HEK293T (cell line): Measurements from ENCODE around the gene FBXL7.

ENCODE experiments used
- CTCF ChIA-PET: fragments of 350-600 bp; formaldehyde crosslinking; extraction: SDS; loops from one replicate; lab custom pipeline; 2021; ENCODE audit warnings: antibody characterized with exemption, inconsistent platforms; lab: Yijun Ruan, JAX
- POLR2A ChIA-PET: fragments of 350-600 bp; formaldehyde crosslinking; extraction: SDS; loops from one replicate; lab custom pipeline; 2020; ENCODE audit warnings: antibody characterized with exemption, inconsistent platforms; lab: Yijun Ruan, JAX
- DNase-seq: peaks from one replicate; pipeline ENCODE4 v3.0.0; 2012; ENCODE audit warnings: mixed read lengths; ENCODE audit errors: extremely low spot score
- ARNT ChIP-seq: fragments of 450-650 bp; IDR thresholded peaks from 2 replicates; pipeline ENCODE4 v1.6.1; 2017; ENCODE audit warnings: mild to moderate bottlenecking
- BHLHE40 ChIP-seq: fragments of 450-650 bp; IDR thresholded peaks from 2 replicates; pipeline ENCODE4 v1.6.1; 2016; ENCODE audit warnings: mild to moderate bottlenecking, moderate library complexity, borderline replicate concordance
- CTBP1 ChIP-seq: fragments of 450-650 bp; IDR thresholded peaks from 2 replicates; pipeline ENCODE4 v1.6.1; 2016; ENCODE audit warnings: borderline replicate concordance
- ELF4 ChIP-seq: fragments of 450-650 bp; IDR thresholded peaks from 2 replicates; pipeline ENCODE4 v1.6.1; 2017; ENCODE audit warnings: antibody characterized with exemption
- FOXA1 ChIP-seq: fragments of 450-650 bp; IDR thresholded peaks from 2 replicates; pipeline ENCODE4 v1.6.1; 2016; ENCODE audit warnings: mild to moderate bottlenecking
- FOXK2 ChIP-seq: fragments of 450-650 bp; IDR thresholded peaks from 2 replicates; pipeline ENCODE4 v1.6.1; 2016; ENCODE audit warnings: mild to moderate bottlenecking
- FOXM1 ChIP-seq: fragments of 450-650 bp; IDR thresholded peaks from 2 replicates; pipeline ENCODE4 v1.6.1; 2017; ENCODE audit warnings: mild to moderate bottlenecking, borderline replicate concordance
- HDGF ChIP-seq: fragments of 450-650 bp; IDR thresholded peaks from 2 replicates; pipeline ENCODE4 v1.6.1; 2017; ENCODE audit warnings: antibody characterized with exemption, borderline replicate concordance
- L3MBTL2 ChIP-seq: fragments of 450-650 bp; conservative IDR thresholded peaks from 2 replicates; pipeline ENCODE4 v1.6.1; 2016; ENCODE audit warnings: mild to moderate bottlenecking
- LEF1 ChIP-seq: fragments of 450-650 bp; IDR thresholded peaks from 2 replicates; pipeline ENCODE4 v1.6.1; 2017; ENCODE audit warnings: mild to moderate bottlenecking, borderline replicate concordance
- NFRKB ChIP-seq: fragments of 450-650 bp; IDR thresholded peaks from 2 replicates; pipeline ENCODE4 v1.6.1; 2016; ENCODE audit warnings: mild to moderate bottlenecking, moderate library complexity
- PKNOX1 ChIP-seq: fragments of 450-650 bp; IDR thresholded peaks from 2 replicates; pipeline ENCODE4 v1.6.1; 2016
- SP1 ChIP-seq: fragments of 450-650 bp; IDR thresholded peaks from 2 replicates; pipeline ENCODE4 v1.6.1; 2017
- SUZ12 ChIP-seq: fragments of 450-650 bp; IDR thresholded peaks from 2 replicates; pipeline ENCODE4 v1.6.1; 2016; ENCODE audit warnings: mild to moderate bottlenecking
- TARDBP ChIP-seq: fragments of 450-650 bp; IDR thresholded peaks from 2 replicates; pipeline ENCODE4 v1.6.1; 2016
- ZNF384 ChIP-seq: fragments of 450-650 bp; IDR thresholded peaks from 2 replicates; pipeline ENCODE4 v1.6.1; 2016

Gene FBXL7

GRCh38 chr5:15718421-15719179 lies 218.6 kb downstream of the FBXL7 start:
- TF ChIP-seq FOXA1 (no peak), FOXK2 (no peak), CTBP1 (no peak), TARDBP (no peak), PKNOX1 (no peak), ARNT (no peak), LEF1 (no peak), FOXM1 (no peak), ZNF384 (no peak), HDGF (no peak), BHLHE40 (no peak)
- ChIA-PET POLR2A (no interaction called here), CTCF (no interaction called here)
- no peak for DNase-seq

- CTCF ChIA-PET, result no interaction called here
- POLR2A ChIA-PET, result no interaction called here
- no peak for TF ChIP-seq ELF4
- no peak for TF ChIP-seq FOXM1
- TF ChIP-seq HDGF, result no peak
- no peak for TF ChIP-seq LEF1
- TF ChIP-seq SUZ12, result no peak
- no peak for TF ChIP-seq BHLHE40
- no peak for TF ChIP-seq FOXK2
- TF ChIP-seq CTBP1, result no peak
- no peak for TF ChIP-seq NFRKB
- no peak for TF ChIP-seq PKNOX1
- no peak for DNase-seq
Observed at GRCh38 chr5:15719784-15720183, 219.8 kb downstream of the FBXL7 start.

GRCh38 chr5:15720515-15720914 lies 220.5 kb downstream of the FBXL7 start:
- POLR2A ChIA-PET, result no interaction called here
- TF ChIP-seq ELF4, result no peak
- TF ChIP-seq SUZ12, result no peak
- no peak for TF ChIP-seq PKNOX1
- TF ChIP-seq LEF1, result no peak
- TF ChIP-seq SP1, result no peak
- TF ChIP-seq CTBP1, result no peak
- TF ChIP-seq FOXA1, result no peak
- TF ChIP-seq HDGF, result no peak
- no peak for TF ChIP-seq NFRKB
- DNase-seq, result no peak
- CTCF ChIA-PET, result no interaction called here

- ChIA-PET POLR2A (no interaction called here), CTCF (no interaction called here)
- TF ChIP-seq TARDBP, result no peak
- TF ChIP-seq HDGF, result no peak
- no peak for TF ChIP-seq L3MBTL2
- TF ChIP-seq ARNT, result no peak
- TF ChIP-seq LEF1, result no peak
- no peak for TF ChIP-seq FOXA1
- no peak for TF ChIP-seq BHLHE40
- TF ChIP-seq ZNF384, result no peak
- no peak for TF ChIP-seq FOXM1
- no peak for TF ChIP-seq FOXK2
- no peak for TF ChIP-seq NFRKB
- no peak for TF ChIP-seq ELF4
- no peak for TF ChIP-seq PKNOX1
- TF ChIP-seq SP1, result no peak
- no peak for TF ChIP-seq CTBP1
- no peak for TF ChIP-seq SUZ12
- no peak for DNase-seq
Observed at GRCh38 chr5:15722305-15722704, 222.3 kb downstream of the FBXL7 start.

GRCh38 chr5:15727375-15727774 lies 227.4 kb downstream of the FBXL7 start:
- DNase-seq, result no peak
- POLR2A ChIA-PET, result no interaction called here
- TF ChIP-seq CTBP1, result no peak
- no peak for TF ChIP-seq HDGF
- no peak for TF ChIP-seq FOXA1
- TF ChIP-seq ARNT, result no peak
- no peak for TF ChIP-seq NFRKB
- CTCF ChIA-PET, result no interaction called here

GRCh38 chr5:15728811-15729210 lies 228.8 kb downstream of the FBXL7 start:
- CTCF ChIA-PET, result no interaction called here
- no peak for DNase-seq
- POLR2A ChIA-PET, result no interaction called here
- TF ChIP-seq FOXA1, result no peak
- no peak for TF ChIP-seq L3MBTL2
- TF ChIP-seq PKNOX1, result no peak
- TF ChIP-seq SUZ12, result no peak
- TF ChIP-seq FOXK2, result no peak
- TF ChIP-seq LEF1, result no peak
- no peak for TF ChIP-seq ELF4
- TF ChIP-seq BHLHE40, result no peak
- TF ChIP-seq HDGF, result no peak
- no peak for TF ChIP-seq ZNF384
